Epithelial cell of prostate (primary cell): ENCODE measurements around the gene HSD11B1.

Experiments
- DNase-seq: peaks from one replicate; pipeline ENCODE4 v3.0.0-alpha.2; 2011; ENCODE audit warnings: low read depth, low spot score
- H3K27ac ChIP-seq: fragments of 450-650 bp; 2 replicates; pipeline ENCODE4 v1.5.1; 2017; ENCODE audit warnings: mild to moderate bottlenecking

HSD11B1 gene

GRCh38 chr1:209749670-209750323 lies 45.2 kb downstream of the HSD11B1 start:
- no peak for DNase-seq
- no peak overlapping the region for H3K27ac ChIP-seq

GRCh38 chr1:209751627-209752231 lies 47.1 kb downstream of the HSD11B1 start:
- DNase-seq = no peak
- H3K27ac ChIP-seq = no peak overlapping the region

GRCh38 chr1:209752890-209753289 lies 48.2 kb downstream of the HSD11B1 start:
- H3K27ac ChIP-seq = no peak overlapping the region
- no peak for DNase-seq

GRCh38 chr1:209755256-209755655 lies 50.6 kb downstream of the HSD11B1 start:
- no peak overlapping the region for H3K27ac ChIP-seq
- no peak for DNase-seq

GRCh38 chr1:209755926-209756614 lies 51.4 kb downstream of the HSD11B1 start, which contains the start of gene TRAF3IP3:
Gene TRAF3IP3 (plus strand): TSS chr1:209756053. CDS start chr1:209760040, 3,987 bp downstream.
- no peak within 1 kb of the TSS for H3K27ac ChIP-seq
- DNase-seq = no peak

- no peak overlapping the region for H3K27ac ChIP-seq
- DNase-seq = no peak
These were observed 52.2 kb downstream of the HSD11B1 start for GRCh38 chr1:209756615-209757445.

- no peak for DNase-seq
- H3K27ac ChIP-seq = no peak overlapping the region
These were observed 53.8 kb downstream of the HSD11B1 start for GRCh38 chr1:209758400-209758799.

GRCh38 chr1:209759829-209760359 lies 55.2 kb downstream of the HSD11B1 start:
- H3K27ac ChIP-seq = no peak overlapping the region
- DNase-seq = no peak

GRCh38 chr1:209761011-209761635 lies 56.5 kb downstream of the HSD11B1 start:
- DNase-seq = no peak

GRCh38 chr1:209766051-209766450 lies 61.4 kb downstream of the HSD11B1 start:
- no peak overlapping the region for H3K27ac ChIP-seq
- DNase-seq = no peak

More at GRCh38 chr1:209761011-209761635, 56.5 kb downstream of the HSD11B1 start:
- H3K27ac ChIP-seq = no peak overlapping the region

GRCh38 chr1:209767096-209767495 lies 62.5 kb downstream of the HSD11B1 start:
- DNase-seq = no peak
- H3K27ac ChIP-seq = no peak overlapping the region

- no peak for DNase-seq
- H3K27ac ChIP-seq = no peak overlapping the region
These were observed 63.1 kb downstream of the HSD11B1 start for GRCh38 chr1:209767706-209768105.

- peak overlapping the region; percentile 80 for H3K27ac ChIP-seq
- DNase-seq = no peak
These were observed 63.7 kb downstream of the HSD11B1 start for GRCh38 chr1:209768354-209768774.

- no peak for DNase-seq
- peak overlapping the region; percentile 80 for H3K27ac ChIP-seq
These were observed 64.7 kb downstream of the HSD11B1 start for GRCh38 chr1:209769171-209769904.

GRCh38 chr1:209769971-209770370 lies 65.3 kb downstream of the HSD11B1 start:
- peak overlapping the region; percentile 80 for H3K27ac ChIP-seq
- no peak for DNase-seq

GRCh38 chr1:209770636-209771415 lies 66.2 kb downstream of the HSD11B1 start:
- DNase-seq = no peak
- H3K27ac ChIP-seq = no peak overlapping the region

- no peak for DNase-seq
- H3K27ac ChIP-seq = no peak overlapping the region
These were observed 67.5 kb downstream of the HSD11B1 start for GRCh38 chr1:209772126-209772525.

- H3K27ac ChIP-seq = no peak overlapping the region
- no peak for DNase-seq
These were observed 69.9 kb downstream of the HSD11B1 start for GRCh38 chr1:209774592-209774991.
